Keratinocyte (primary cell): ENCODE measurements around the gene P2RX7. TPM values are rescaled to one million over a fixed set of nuclear protein-coding genes. Genes with fewer than 3 reads are reported as not detected.

Experiments used
- DNase-seq: peaks from one replicate; pipeline ENCODE4 v3.0.0-alpha.2; 2011; ENCODE audit warnings: low read depth, missing footprints, low spot score
- FAIRE-seq: peaks from 2 replicates; lab custom pipeline; 2011; peaks lifted over from hg19 to GRCh38; lab: Jason Lieb, UNC
- H2AFZ ChIP-seq: 2 replicates; pipeline ENCODE4 v1.6.0; 2012; ENCODE audit warnings: low read length, control low read depth, inconsistent platforms; ENCODE audit not compliant: control insufficient read depth
- H3K27ac ChIP-seq: 2 replicates; pipeline ENCODE4 v1.5.1; 2011; ENCODE audit warnings: low read length; ENCODE audit not compliant: control insufficient read depth, insufficient read depth
- H3K27me3 ChIP-seq: 3 replicates; pipeline ENCODE4 v1.6.0; 2011; ENCODE audit warnings: low read length; ENCODE audit not compliant: control insufficient read depth, insufficient read depth; ENCODE audit errors: extremely low read depth
- H3K36me3 ChIP-seq, 2 experiments: 2 replicates in 1 of 2; 3 replicates in 1 of 2; pipeline ENCODE4 v1.5.1; 2011; ENCODE audit warnings: low read length in 2 of 2, mild to moderate bottlenecking in 1 of 2; ENCODE audit not compliant: control insufficient read depth in 2 of 2, insufficient read depth in 2 of 2; ENCODE audit errors: extremely low read depth in 1 of 2
- H3K4me1 ChIP-seq: 3 replicates; pipeline ENCODE4 v1.5.1; 2011; ENCODE audit warnings: low read length; ENCODE audit not compliant: control insufficient read depth, insufficient read depth; ENCODE audit errors: extremely low read depth
- H3K4me2 ChIP-seq: 3 replicates; pipeline ENCODE4 v1.6.0; 2011; ENCODE audit warnings: low read depth, low read length; ENCODE audit not compliant: control insufficient read depth, insufficient read depth; ENCODE audit errors: extremely low read depth
- H3K4me3 ChIP-seq, 3 experiments: fragments of 200-600 bp in 1 of 3; sonication (generic) in 1 of 3; 2 replicates in 2 of 3; 3 replicates in 1 of 3; pipeline ENCODE4 v1.5.1; 2011 to 2016; ENCODE audit warnings: low read length in 3 of 3, mild to moderate bottlenecking in 3 of 3, control low read depth in 2 of 3, inconsistent platforms in 1 of 3, low read depth in 1 of 3, mixed read lengths in 1 of 3, mixed run types in 1 of 3, moderate library complexity in 1 of 3; ENCODE audit not compliant: control insufficient read depth in 2 of 3, insufficient read depth in 2 of 3; ENCODE audit errors: extremely low read depth in 1 of 3
- H3K79me2 ChIP-seq: 2 replicates; pipeline ENCODE4 v1.6.0; 2012; ENCODE audit warnings: low read length; ENCODE audit not compliant: control insufficient read depth, insufficient read depth
- H3K9ac ChIP-seq: 3 replicates; pipeline ENCODE4 v1.6.0; 2011; ENCODE audit warnings: low read length; ENCODE audit not compliant: control insufficient read depth, insufficient read depth; ENCODE audit errors: extremely low read depth
- H3K9me1 ChIP-seq: 3 replicates; pipeline ENCODE4 v1.6.0; 2011; ENCODE audit warnings: low read length; ENCODE audit not compliant: control insufficient read depth, insufficient read depth; ENCODE audit errors: extremely low read depth
- H3K9me3 ChIP-seq: 2 replicates; pipeline ENCODE4 v1.5.1; 2012; ENCODE audit warnings: low read depth, low read length; ENCODE audit not compliant: control insufficient read depth
- H4K20me1 ChIP-seq: 3 replicates; pipeline ENCODE4 v1.6.0; 2011; ENCODE audit warnings: low read length; ENCODE audit not compliant: control insufficient read depth, insufficient read depth; ENCODE audit errors: extremely low read depth
- EZH2 ChIP-seq: IDR thresholded peaks from one replicate; pipeline ENCODE4 v1.6.1; 2012; ENCODE audit warnings: inconsistent platforms, mild to moderate bottlenecking, low read length, moderate library complexity
- dilution Hi-C: fragments of 300-500 bp; cut with MboI; formaldehyde crosslinking; loops from one replicate; pipeline ENCODE4 v1.7.0; 2020; ENCODE audit warnings: low sequenced_read_pairs; ENCODE audit not compliant: extremely low pct_ligation_motif_present
- polyA plus RNA-seq, 5 experiments: library from polyadenylated mRNA; depleted of rRNA in 3 of 5; stranded (reverse) in 3 of 5; stranded (forward) in 1 of 5; unstranded in 1 of 5; fragments of >200 nt; gene quantifications; 1 replicate in 1 of 5; 2 replicates in 3 of 5; 3 replicates in 1 of 5; pipeline versions ENCODE4 v1.2.1 to v1.2.3, GENCODE V29; 2011 to 2012; ENCODE audit warnings: missing spikeins in 2 of 5, low read depth in 1 of 5, low replicate concordance in 1 of 5
- TF ChIP-seq, protein P1 (sequence below), 3 experiments: IDR thresholded peaks in 1 of 3; conservative IDR thresholded peaks in 1 of 3; optimal IDR thresholded peaks in 1 of 3; 2 replicates in 2 of 3; 3 replicates in 1 of 3; pipeline versions ENCODE3 to v1.5.1; 2011; ENCODE audit warnings: low read length in 3 of 3, mild to moderate bottlenecking in 3 of 3, moderate library complexity in 2 of 3, control low read depth in 1 of 3, inconsistent platforms in 1 of 3; ENCODE audit not compliant: insufficient read depth in 2 of 3; ENCODE audit errors: extremely low read depth in 1 of 3

The P2RX7 gene
- polyA plus RNA-seq, 1 donor (not counting 4 experiments of a cell fraction or from before 2014, with no cell fraction given) = 0.20 TPM

DNA sequence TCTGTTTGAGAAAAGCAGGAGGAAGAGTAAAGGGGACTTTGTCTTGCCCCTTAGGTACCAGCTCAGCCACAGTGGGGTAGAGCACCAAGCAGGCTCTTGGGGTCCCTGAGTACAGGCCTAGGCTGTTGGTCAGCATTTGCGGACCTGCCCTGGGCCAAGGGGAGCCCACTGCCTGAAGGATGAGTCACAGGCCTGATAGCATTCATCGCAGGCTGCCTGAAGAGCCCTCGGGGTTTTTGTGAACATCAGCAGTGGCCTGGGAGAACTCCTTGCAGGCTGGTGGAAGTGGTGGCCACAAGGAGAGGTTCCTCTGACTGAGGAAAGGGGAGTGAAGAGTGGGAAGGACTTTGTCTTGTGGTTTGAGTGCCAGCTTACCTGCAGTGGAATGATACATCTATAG, 25.0 kb upstream of the P2RX7 start:
- Histone ChIP-seq H3K79me2 (no peaks in the 10 kb centered on the region), H3K27me3 (no peaks in the 10 kb centered on the region), H3K4me1 (no peaks in the 10 kb centered on the region), H3K9ac (no peak overlapping the region), H3K27ac (no peak overlapping the region), H3K4me2 (no peak overlapping the region), H4K20me1 (no peaks in the 10 kb centered on the region), H2AFZ (no peak overlapping the region), H3K36me3 (no peaks in the 10 kb centered on the region), H3K4me3 (no peak overlapping the region), H3K9me3 (no peaks in the 10 kb centered on the region), H3K9me1 (no peaks in the 10 kb centered on the region)
- DNase-seq (no peak), FAIRE-seq (no peak)
- dilution Hi-C loops = no loop called here
- TF ChIP-seq, protein P1, sequence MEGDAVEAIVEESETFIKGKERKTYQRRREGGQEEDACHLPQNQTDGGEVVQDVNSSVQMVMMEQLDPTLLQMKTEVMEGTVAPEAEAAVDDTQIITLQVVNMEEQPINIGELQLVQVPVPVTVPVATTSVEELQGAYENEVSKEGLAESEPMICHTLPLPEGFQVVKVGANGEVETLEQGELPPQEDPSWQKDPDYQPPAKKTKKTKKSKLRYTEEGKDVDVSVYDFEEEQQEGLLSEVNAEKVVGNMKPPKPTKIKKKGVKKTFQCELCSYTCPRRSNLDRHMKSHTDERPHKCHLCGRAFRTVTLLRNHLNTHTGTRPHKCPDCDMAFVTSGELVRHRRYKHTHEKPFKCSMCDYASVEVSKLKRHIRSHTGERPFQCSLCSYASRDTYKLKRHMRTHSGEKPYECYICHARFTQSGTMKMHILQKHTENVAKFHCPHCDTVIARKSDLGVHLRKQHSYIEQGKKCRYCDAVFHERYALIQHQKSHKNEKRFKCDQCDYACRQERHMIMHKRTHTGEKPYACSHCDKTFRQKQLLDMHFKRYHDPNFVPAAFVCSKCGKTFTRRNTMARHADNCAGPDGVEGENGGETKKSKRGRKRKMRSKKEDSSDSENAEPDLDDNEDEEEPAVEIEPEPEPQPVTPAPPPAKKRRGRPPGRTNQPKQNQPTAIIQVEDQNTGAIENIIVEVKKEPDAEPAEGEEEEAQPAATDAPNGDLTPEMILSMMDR (optimal IDR thresholded peaks at IDR 0.05 in 1 of 3, IDR thresholded peaks at IDR 0.05 in 1 of 3, conservative IDR thresholded peaks at IDR 0.05 in 1 of 3; ENCODE audit: extremely low read depth in 1 of 3, insufficient read depth in 2 of 3, low read length in 3 of 3) = no peak
- no peak for TF ChIP-seq EZH2

DNA sequence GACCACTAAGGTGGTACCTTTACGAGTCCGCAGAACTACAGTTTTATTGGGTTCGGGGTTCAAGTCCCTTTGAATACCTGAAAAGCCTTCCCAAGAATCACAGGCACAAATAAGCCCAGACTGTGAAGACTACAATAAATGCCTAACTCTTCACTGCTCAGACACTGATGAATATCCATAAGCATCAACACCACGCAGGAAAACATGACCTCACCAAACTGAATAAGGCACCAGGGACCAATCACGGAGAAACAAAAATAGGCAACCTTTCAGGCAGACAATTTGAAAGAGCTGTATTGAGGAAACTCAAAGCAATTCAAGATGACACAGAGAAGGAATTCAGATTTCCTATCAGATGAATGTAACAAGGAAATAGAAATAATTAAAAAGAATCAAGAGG, 24.2 kb upstream of the P2RX7 start:
- DNase-seq (no peak), FAIRE-seq (no peak)
- H3K4me1 ChIP-seq = no peaks in the 10 kb centered on the region
- H3K27me3 ChIP-seq = no peaks in the 10 kb centered on the region
- H2AFZ ChIP-seq = no peak overlapping the region
- no peaks in the 10 kb centered on the region for H3K79me2 ChIP-seq
- no peak overlapping the region for H3K4me3 ChIP-seq
- H3K4me2 ChIP-seq = no peak overlapping the region
- no peaks in the 10 kb centered on the region for H3K9me1 ChIP-seq
- H3K9ac ChIP-seq = no peak overlapping the region
- H3K27ac ChIP-seq = no peak overlapping the region
- no peaks in the 10 kb centered on the region for H4K20me1 ChIP-seq
- dilution Hi-C loops = no loop called here
- no peak for TF ChIP-seq EZH2
- TF ChIP-seq, protein P1 (optimal IDR thresholded peaks at IDR 0.05 in 1 of 3, IDR thresholded peaks at IDR 0.05 in 1 of 3, conservative IDR thresholded peaks at IDR 0.05 in 1 of 3; ENCODE audit: extremely low read depth in 1 of 3, insufficient read depth in 2 of 3, low read length in 3 of 3) = no peak
- no peaks in the 10 kb centered on the region for H3K36me3 ChIP-seq
- no peaks in the 10 kb centered on the region for H3K9me3 ChIP-seq
